ENCODE measurements around the gene ERCC5. TPM values are rescaled to one million over a fixed set of nuclear protein-coding genes. Genes with fewer than 3 reads are reported as not detected.

ERCC5 gene
- total and polyA plus RNA-seq, 9 of the 15 experiments (the other 6 are each of a cell fraction or from before 2014, with no cell fraction given), result 7.4 to 43.1 (median 33.9) TPM

DNA sequence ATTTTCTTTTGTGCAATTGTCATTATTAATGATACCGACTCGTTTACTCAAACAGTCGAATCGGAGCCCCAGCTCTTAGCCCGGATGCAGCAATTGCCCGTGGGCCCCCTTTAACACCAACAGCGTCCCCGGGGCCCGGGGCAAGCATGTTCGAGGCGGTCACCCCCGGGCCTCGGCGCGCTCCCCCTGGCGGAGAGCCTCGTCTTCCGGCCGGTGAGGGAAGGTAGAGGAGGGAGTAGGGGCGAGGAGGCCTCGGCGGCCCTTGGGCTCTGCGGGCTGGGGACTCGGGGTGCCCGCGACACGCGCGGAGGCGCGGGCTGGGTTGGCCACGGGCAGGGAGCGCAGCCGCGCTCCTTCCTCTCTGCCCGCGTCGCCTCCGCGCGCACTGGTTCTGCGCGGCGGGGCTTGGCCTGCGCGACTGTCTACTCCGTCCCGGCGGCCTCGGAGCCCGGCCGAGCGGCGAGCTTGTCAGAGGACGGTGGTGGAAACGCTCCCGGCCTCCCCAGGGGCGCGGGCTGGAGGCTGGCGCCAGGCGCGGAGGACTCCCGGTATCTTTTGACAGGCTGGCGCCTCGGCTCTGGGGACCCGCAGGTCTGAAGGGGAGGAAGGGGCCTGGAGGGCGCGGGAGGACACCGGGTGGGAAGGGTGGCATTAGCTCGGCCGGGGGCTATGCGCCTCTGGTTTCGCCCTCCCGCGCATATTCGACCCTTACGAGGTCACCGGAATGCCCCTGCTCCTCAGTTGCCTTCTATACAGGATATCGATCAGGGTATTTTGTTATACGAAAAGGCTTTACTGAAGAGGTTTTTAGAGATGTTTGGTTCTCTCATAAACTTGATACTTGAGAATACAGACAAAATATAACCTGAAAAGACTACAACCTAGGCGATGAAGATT is 45.4 kb upstream of the ERCC5 start (continued):
- TF ChIP-seq TGIF2 (CRISPR knock-in tag; IDR thresholded peaks at IDR 0.05) (no peak), MTA1 (IDR thresholded peaks at IDR 0.05; ENCODE audit: borderline replicate concordance) (no peak), PRMT5 (CRISPR knock-in tag; IDR thresholded peaks at IDR 0.05) (no peak), PURB (CRISPR knock-in tag; IDR thresholded peaks at IDR 0.05; ENCODE audit: low read depth) (no peak), NFXL1 (CRISPR knock-in tag; IDR thresholded peaks at IDR 0.05) (no peak), IFI16 (CRISPR knock-in tag; IDR thresholded peaks at IDR 0.05) (no peak), HNRNPUL1 (IDR thresholded peaks at IDR 0.05; ENCODE audit: low read length) (no peak), FOXP1 (CRISPR knock-in tag; IDR thresholded peaks at IDR 0.05) (no peak), ZBED1 (IDR thresholded peaks at IDR 0.05) (no peak), POLR2B (IDR thresholded peaks at IDR 0.05; ENCODE audit: low read depth, partially characterized antibody) (no peak)
- TF ChIP-seq, protein P1, sequence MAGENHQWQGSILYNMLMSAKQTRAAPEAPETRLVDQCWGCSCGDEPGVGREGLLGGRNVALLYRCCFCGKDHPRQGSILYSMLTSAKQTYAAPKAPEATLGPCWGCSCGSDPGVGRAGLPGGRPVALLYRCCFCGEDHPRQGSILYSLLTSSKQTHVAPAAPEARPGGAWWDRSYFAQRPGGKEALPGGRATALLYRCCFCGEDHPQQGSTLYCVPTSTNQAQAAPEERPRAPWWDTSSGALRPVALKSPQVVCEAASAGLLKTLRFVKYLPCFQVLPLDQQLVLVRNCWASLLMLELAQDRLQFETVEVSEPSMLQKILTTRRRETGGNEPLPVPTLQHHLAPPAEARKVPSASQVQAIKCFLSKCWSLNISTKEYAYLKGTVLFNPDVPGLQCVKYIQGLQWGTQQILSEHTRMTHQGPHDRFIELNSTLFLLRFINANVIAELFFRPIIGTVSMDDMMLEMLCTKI (IDR thresholded peaks at IDR 0.05; ENCODE audit: partially characterized antibody), result no peak
- TF ChIP-seq, protein P2, sequence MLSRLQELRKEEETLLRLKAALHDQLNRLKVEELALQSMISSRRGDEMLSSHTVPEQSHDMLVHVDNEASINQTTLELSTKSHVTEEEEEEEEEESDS (CRISPR knock-in tag; IDR thresholded peaks at IDR 0.05), result no peak
- TF ChIP-seq, protein P3, sequence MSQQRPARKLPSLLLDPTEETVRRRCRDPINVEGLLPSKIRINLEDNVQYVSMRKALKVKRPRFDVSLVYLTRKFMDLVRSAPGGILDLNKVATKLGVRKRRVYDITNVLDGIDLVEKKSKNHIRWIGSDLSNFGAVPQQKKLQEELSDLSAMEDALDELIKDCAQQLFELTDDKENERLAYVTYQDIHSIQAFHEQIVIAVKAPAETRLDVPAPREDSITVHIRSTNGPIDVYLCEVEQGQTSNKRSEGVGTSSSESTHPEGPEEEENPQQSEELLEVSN (IDR thresholded peaks at IDR 0.05; ENCODE audit: borderline replicate concordance in 1 of 2, extremely low read depth in 1 of 2, insufficient read depth in 1 of 2, insufficient read length in 1 of 2, low read depth in 1 of 2, low read length in 1 of 2, poor library complexity in 1 of 2, severe bottlenecking in 1 of 2), result peak; percentile 6 to 76
- TF ChIP-seq, protein P4, sequence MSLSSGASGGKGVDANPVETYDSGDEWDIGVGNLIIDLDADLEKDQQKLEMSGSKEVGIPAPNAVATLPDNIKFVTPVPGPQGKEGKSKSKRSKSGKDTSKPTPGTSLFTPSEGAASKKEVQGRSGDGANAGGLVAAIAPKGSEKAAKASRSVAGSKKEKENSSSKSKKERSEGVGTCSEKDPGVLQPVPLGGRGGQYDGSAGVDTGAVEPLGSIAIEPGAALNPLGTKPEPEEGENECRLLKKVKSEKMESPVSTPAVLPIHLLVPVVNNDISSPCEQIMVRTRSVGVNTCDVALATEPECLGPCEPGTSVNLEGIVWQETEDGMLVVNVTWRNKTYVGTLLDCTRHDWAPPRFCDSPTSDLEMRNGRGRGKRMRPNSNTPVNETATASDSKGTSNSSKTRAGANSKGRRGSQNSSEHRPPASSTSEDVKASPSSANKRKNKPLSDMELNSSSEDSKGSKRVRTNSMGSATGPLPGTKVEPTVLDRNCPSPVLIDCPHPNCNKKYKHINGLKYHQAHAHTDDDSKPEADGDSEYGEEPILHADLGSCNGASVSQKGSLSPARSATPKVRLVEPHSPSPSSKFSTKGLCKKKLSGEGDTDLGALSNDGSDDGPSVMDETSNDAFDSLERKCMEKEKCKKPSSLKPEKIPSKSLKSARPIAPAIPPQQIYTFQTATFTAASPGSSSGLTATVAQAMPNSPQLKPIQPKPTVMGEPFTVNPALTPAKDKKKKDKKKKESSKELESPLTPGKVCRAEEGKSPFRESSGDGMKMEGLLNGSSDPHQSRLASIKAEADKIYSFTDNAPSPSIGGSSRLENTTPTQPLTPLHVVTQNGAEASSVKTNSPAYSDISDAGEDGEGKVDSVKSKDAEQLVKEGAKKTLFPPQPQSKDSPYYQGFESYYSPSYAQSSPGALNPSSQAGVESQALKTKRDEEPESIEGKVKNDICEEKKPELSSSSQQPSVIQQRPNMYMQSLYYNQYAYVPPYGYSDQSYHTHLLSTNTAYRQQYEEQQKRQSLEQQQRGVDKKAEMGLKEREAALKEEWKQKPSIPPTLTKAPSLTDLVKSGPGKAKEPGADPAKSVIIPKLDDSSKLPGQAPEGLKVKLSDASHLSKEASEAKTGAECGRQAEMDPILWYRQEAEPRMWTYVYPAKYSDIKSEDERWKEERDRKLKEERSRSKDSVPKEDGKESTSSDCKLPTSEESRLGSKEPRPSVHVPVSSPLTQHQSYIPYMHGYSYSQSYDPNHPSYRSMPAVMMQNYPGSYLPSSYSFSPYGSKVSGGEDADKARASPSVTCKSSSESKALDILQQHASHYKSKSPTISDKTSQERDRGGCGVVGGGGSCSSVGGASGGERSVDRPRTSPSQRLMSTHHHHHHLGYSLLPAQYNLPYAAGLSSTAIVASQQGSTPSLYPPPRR (CRISPR knock-in tag; IDR thresholded peaks at IDR 0.05; ENCODE audit: borderline replicate concordance), result no peak
- TF ChIP-seq, protein P5, sequence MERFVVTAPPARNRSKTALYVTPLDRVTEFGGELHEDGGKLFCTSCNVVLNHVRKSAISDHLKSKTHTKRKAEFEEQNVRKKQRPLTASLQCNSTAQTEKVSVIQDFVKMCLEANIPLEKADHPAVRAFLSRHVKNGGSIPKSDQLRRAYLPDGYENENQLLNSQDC (CRISPR knock-in tag; IDR thresholded peaks at IDR 0.05), result no peak
- TF ChIP-seq, protein P6, sequence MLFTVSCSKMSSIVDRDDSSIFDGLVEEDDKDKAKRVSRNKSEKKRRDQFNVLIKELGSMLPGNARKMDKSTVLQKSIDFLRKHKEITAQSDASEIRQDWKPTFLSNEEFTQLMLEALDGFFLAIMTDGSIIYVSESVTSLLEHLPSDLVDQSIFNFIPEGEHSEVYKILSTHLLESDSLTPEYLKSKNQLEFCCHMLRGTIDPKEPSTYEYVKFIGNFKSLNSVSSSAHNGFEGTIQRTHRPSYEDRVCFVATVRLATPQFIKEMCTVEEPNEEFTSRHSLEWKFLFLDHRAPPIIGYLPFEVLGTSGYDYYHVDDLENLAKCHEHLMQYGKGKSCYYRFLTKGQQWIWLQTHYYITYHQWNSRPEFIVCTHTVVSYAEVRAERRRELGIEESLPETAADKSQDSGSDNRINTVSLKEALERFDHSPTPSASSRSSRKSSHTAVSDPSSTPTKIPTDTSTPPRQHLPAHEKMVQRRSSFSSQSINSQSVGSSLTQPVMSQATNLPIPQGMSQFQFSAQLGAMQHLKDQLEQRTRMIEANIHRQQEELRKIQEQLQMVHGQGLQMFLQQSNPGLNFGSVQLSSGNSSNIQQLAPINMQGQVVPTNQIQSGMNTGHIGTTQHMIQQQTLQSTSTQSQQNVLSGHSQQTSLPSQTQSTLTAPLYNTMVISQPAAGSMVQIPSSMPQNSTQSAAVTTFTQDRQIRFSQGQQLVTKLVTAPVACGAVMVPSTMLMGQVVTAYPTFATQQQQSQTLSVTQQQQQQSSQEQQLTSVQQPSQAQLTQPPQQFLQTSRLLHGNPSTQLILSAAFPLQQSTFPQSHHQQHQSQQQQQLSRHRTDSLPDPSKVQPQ (CRISPR knock-in tag; IDR thresholded peaks at IDR 0.05; ENCODE audit: borderline replicate concordance), result no peak

Data from K562 (cell line).